T-helper 9 cell (primary cell): ENCODE measurements around the gene ERCC1.
"Not testable (repeated sequence)": the region's sequence is repeated elsewhere in the genome, so short reads cannot be mapped to it uniquely, and the experiment has no call there.

Experiments
- DNase-seq: peaks from one replicate; pipeline ENCODE4 v3.0.0-alpha.2; 2020

ERCC1 gene

DNA sequence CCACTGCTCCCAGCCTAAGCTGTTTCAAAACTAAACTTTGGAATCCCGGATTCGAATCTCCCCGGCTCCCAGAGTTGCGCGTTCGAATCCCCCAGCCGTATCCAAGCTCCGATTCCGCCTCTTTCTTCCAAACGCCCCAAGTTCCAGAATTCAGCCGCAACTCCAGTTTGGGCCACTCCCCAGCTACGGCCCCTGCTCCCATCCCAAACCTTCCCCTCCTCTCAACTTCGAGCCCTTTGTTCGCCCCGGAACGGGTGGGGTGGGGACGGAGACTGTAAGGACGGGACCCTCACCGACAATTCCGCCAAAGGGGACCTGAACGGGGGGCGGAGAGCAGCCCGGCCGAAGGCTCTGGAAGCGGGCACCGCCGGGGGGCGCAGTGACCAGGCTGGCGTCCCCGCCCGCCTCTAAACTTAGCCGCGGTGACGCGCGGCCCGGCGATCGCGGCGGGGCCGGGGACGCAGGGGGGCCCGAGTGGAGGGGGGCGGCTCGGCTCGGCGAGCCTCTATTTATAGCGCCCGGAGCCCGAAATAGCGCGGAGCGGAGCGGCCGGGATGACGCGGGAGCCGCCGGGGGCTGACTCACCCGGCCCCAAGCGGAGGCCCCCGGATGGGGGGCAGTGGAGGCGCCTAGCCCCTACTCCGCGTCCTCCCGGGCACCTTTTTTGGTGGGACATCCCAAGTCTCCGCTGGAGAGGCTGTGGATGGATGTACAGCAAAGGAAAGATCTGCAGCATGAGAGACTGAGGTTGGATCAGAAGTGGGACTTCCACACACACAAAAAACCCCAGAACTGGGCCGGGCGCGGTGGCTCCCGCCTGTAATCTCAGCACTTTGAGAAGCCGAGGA lies 4.9 kb upstream of the ERCC1 start:
- DNase-seq: no peak

DNA sequence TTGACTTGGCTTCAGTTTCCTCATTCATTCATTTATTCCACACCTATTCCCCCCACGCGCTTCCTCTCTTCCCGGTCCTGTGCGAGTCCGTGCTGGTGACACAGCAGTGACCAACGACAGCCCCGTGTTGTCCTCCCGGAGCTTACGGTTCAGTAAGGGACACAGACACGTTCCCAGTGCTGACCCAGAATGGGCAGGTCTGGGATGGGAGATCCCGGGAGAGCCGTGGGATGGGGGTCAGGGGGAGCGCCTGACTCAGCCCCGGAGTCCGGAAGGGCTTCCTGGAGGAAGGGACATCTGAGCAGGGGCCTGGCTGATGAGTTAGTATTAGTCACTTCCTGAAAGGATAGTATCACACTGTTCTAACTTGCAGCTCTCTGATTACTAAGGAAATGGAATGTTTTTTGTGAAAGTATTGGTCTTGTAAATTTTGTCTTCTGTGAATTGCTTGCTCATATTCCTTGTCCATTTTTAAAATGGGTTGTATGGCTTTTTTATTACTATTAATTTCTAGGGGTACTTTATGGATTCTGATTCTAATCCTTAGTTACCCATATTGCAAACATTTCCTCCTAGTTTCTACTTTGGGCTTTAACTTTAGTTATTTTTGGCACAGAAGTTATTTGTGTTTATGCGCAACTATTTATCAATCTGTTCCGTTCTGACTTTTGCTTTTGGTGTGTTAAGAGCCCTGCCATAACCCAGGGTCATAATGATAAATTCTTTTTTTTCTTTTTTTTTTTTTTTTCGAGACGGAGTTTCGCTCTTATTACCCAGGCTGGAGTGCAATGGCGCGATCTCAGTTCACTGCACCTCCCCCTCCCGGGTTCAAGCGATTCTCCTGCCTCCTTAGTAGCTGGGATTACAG lies 708 bp upstream of the ERCC1 start:
- DNase-seq: no peak

DNA sequence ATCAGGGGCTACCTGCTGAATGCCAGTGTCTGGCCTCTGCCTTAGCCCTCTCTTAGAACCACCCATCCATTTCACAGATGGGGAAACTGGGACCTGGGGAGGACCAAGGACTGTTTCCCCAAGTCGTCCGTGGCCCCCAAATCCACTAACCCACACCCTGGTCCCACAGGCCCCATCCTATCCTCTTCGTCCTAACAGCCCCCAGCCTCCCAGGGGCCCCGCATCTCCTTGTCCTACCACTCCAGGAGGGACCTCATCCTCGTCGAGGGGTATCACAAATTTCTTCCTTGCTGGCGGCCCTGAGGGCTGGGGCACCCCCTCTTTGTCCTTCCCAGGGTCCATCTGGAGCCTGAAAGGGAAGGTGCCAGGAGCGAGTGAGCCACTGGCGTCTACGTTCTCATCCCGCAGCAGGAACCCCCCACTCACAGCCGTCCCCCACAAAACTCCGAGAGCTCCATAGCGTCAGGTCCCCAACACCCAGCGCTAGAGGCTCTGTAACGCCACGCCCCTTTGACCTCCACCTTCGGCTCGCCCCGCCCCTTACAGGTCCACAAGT lies 606 bp downstream of the ERCC1 start:
- peak; percentile 73 for DNase-seq

DNA sequence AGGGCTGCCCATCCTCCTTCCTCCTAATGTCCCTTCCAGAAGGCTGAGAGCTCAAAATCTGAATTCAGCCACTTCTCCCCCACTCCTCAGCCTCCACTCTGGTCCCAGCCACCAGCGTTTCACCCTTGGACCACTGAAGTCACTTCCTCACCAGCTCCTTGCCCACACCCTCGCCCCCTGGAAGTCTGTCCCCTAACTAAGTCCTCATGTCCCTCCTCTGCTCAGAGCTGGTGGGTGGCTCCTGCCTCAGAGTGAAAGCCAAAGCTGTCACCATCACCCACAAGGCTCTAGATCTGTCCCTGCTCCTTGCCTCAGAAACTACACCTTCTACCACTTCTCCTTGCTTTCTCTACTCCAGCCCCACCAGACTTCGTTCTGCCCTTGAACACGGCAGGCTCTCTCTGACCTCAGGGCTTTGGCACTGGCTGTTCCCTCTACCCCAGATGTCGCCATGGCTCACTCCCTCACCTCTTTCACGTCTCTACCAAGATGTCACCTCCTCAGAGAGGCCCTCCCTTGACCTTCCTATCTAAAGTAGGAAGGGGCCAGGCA lies 1.7 kb downstream of the ERCC1 start:
- DNase-seq: no peak

DNA sequence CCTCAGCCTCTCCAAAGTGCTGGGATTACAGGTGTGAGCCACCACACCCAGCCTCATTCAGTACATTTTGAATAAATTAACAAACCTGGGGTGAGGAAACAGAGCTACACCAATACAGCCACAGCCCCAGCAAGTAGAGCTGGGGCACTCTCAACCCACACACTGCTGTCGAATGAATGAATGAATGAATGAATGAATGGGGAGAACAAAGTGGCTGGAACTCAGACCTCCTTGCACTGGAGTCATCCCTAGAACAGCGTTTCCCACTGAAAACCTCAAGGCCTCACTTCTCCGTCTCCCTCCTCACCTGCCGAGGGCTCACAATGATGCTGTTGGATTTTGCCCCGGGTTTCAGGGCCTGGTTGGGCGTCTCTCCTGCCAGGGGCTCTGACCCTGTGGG lies 2.8 kb downstream of the ERCC1 start:
- DNase-seq: no peak

DNA sequence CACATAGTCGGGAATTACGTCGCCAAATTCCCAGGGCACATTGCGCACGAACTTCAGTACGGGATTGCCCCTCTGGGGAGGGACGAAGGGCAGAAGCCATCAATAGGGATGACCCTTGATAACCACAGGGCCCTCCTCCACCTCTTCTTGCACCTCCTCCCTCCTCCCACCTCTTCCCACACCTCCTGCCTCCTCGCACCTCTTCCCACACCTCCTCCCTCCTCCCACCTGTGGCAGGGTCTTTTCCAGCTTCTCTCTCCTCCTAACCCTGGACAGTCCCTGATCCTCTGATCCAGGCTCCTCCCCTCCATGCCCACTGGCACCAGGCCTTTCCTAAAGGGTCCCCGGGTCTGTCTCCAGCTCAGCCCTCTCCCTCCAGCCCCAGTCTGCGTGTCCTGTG lies 3.4 kb downstream of the ERCC1 start:
- DNase-seq: no peak

DNA sequence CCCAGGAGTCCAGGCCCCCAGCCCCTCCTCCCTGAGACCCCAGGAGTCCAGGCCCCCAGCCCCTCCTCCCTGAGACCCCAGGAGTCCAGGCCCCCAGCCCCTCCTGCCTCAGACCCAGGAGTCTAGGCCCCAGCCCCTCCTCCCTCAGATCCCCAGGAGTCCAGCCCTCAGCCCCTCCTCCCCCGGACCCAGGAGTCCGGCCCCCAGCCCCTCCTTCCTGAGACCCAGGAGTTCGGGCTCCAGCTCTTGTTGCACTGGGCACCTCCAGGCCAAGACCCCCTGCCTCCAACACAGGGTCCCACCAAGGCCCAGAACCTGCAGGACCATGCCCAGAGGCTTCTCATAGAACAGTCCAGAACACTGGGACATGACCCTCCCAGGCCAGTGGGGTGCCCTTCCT lies 3.8 kb downstream of the ERCC1 start:
- no peak for DNase-seq

DNA sequence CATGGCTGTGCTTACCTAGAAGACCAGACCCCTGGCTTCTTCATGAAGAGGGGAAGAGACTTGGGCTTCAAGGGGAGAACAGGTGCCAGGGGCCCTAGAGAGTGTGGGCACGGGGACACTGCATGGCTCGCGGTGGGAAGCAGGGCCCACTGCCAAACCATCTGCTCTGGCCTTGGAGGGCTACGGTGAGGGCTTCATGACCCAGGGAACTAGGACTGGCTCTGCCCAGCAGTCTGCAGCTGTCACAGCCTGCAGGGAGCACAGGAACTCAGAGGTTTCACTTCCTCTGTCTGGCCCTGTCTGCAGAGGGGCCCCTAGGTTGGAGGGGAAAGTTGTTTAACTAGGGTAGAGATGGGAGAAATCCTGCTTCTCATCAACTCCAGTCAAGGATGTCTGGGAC lies 4.3 kb downstream of the ERCC1 start:
- DNase-seq: no peak

DNA sequence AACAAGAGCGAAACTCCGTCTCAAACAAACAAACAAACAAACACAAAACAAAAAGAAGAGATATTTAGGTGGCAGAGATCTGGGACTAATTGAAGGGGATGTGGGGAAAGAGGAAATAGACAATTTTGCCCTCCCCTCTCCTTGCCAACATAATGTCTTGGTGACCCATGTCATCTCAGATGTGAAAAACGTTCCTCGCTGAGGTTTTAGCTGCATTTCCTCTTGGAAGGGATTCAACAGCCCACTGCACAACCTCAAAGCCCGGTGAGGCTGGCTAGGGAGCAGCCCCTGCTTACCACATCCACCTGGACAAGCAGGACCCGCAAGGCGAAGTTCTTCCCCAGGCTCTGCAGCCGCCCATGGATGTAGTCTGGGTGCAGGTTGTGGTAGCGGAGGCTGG lies 4.9 kb downstream of the ERCC1 start:
- no peak for DNase-seq

DNA sequence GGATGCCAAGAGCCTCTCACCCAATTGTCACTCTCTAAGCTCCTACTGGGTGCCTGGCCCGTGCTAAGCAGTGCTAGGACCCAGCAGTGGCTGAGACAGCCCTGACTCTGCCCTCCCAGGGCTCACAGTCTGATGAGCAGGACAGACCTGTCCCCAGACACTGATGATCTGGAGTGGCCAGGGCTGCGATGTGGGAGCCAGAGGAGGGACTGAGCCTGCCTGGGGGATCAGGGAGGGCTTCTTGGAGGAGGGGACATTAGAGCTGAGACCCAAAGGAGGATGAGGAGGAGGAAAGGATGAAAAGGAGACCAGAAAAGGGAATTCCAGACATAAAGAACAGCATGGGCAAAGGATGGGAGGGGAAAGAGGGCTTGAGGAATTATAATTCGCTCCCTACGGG lies 6.6 kb downstream of the ERCC1 start:
- DNase-seq: no peak

DNA sequence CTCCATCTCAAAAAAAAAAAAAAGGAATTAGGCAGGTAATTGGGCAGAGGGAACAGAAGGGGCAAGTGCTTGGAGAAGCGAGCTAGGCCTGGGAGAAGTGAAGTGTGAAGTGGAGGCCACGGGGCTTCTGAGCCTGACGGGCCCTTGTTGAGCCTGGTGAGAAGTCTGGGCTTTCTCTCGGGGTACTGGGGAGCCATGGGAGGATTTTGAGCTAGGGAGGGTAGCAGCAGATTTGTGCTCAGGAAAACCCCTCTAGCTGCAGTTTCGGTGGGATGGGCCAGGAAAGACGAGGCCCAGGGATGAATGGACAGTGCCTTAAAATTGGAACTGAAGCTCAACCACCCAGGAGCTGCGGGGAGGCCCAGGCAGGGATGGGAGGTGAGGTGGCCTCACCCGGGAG lies 9.2 kb downstream of the ERCC1 start:
- DNase-seq: no peak

DNA sequence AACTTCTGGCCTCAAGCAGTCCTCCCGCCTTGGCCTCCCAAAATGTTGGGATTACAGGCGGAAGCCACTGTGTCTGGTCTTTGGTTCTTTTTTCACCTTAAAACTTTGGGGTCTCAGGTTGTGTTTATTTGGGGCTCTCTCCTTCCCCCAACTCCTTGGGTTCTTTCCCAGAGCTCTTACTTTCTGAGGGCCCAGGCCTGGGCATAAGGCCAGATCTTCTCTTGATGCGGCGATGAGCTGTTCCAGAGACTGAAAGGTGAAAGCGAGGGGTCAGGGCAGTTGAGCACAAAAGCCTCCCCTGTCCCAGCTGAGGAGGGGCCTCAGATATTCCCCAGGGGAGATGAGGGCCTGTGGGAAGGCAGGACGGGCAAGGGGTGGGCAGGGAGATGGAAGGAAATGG lies 10.2 kb downstream of the ERCC1 start:
- no peak for DNase-seq

DNA sequence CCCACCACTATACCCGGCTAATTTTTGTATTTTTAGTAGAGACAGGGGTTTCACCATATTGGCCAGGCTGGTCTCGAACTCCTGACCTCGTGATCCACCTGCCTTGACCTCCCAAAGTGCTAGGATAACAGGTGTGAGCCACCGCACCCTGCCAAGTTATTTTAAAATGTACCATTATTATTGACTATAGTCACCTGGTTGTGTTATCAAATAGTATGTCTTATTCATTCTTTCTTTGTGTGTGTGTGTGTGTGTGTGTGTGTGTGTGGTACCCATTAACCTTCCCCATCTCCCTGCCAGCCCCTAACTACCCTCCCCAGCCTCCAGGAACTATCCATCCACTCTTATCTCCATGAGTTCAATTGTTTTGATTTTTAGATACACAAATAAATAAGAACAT lies 13.4 kb downstream of the ERCC1 start:
- not testable (repeated sequence) for DNase-seq

DNA sequence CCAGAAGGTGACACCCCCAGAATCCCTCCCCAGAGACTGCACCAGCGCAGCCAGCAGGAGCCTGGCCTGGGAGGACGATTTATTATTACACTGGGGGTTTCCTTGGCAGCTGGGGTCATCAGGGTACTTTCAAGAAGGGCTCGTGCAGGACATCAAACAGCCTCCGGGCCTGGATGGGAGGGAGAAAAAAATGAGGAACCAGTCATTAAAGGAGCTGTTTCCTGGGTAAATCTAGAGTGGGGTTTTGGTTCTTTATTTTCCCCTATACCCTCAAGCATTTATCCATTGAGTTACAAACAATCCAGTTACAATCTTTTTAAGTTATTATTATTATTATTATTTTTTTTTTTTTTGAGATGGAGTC lies 14.2 kb downstream of the ERCC1 start:
- no peak for DNase-seq

DNA sequence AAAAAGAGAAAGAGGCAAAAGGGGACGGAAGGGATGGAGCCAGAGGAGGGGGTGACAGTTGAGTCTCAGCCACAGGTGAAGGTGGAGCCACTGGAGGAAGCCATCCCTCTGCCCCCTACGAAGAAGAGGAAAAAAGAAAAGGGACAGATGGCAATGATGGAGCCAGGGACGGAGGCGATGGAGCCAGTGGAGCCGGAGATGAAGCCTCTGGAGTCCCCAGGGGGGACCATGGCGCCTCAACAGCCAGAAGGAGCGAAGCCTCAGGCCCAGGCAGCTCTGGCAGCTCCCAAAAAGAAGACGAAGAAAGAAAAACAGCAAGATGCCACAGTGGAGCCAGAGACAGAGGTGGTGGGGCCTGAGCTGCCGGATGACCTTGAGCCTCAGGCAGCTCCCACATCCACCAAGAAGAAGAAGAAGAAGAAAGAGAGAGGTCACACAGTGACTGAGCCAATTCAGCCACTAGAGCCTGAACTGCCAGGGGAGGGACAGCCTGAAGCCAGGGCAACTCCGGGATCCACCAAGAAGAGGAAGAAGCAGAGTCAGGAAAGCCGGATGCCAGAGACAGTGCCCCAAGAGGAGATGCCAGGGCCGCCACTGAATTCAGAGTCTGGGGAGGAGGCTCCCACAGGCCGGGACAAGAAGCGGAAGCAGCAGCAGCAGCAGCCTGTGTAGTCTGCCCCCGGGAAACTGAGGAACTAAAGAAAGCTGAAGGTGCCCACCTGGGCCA lies 14.7 kb downstream of the ERCC1 start:
- DNase-seq: no peak

DNA sequence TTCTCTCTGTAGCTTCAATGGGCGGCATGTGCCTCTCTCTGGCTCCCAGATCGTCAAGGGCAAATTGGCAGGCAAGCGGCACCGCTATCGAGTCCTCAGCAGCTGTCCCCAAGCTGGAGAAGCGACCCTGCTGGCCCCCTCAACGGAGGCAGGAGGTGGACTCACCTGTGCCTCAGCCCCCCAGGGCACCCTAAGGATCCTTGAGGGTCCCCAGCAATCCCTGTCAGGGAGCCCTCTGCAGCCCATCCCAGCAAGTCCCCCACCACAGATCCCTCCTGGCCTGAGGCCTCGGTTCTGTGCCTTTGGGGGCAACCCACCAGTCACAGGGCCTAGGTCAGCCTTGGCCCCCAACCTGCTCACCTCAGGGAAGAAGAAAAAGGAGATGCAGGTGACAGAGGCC lies 15.6 kb downstream of the ERCC1 start:
- no peak for DNase-seq

DNA sequence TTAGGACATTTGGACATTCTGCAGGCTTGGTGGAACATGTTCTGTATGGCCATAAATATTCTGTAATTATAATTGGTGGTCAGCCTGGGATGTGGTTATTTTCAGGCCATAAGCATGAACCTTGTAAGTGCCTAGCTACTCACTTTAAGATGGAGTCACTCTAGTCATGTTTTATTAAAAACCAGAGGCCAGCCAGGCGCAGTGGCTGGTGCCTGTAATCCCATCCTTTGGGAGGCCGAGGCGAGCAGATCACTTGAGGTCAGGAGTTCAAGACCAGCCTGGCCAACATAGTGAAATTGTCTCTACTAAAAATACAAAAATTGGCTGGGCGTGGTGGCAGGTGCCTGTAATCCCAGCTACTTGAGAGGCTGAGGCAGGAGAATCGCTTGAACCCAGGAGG lies 16.1 kb downstream of the ERCC1 start:
- DNase-seq: not testable (repeated sequence)

DNA sequence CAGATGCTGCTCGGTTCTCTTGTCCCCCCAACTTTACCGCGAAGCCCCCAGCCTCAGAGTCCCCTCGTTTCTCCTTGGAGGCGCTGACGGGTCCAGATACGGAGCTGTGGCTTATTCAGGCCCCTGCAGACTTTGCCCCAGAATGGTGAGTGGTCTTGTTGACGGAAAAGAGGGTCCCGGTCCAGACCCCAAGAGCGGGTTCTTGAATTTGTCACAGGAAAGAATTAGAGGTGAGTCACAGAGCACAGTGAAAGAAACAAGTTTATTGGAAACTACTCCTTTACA lies 16.7 kb downstream of the ERCC1 start:
- no peak for DNase-seq

DNA sequence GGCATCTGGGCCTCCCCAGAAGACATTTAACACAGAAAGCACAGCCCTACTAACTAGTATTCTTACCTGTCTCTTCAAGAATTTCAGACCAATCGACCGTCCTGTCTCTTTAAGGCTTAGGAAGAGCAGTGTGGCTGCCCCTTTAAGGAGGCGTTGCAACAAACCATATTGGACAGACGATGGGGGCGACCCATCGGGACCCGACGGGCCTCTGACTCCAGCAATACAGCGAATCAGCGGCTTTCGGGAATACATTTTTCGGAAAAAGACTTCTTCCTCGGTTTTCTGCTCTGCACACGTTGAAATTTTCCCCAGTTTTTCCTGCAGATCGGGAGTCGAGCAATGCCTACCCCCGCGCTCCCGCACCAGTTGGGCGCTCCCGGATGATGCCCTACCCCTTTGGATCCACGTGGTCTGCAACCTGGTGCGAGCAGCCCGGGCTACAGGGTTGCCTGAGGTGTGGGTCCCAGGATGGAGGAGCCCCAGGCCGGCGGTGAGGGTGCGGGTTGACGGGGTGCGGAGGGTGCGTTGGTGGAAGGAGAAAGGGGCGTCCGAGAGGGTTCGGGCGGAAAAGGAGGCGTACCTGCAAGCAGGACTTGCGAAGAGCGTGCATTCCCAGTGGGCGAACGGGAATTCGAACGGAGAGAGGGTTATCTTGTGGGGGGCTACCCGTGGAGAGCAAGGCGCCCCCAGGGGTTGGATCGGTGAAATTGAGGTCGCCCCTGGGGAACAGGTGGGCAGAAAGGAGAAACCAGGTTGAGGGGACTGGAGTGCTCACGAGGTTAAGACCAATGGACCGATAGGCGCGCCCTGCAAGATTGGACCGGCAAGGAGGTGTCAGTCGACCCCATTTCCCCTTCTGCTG lies 17.3 kb downstream of the ERCC1 start, which contains the start of gene POLR1G:
TSS of gene POLR1G (plus strand) at position 419 of the 865 bp plus-strand sequence. CDS start at position 472, 53 bp downstream.
- DNase-seq: peak; percentile 63

DNA sequence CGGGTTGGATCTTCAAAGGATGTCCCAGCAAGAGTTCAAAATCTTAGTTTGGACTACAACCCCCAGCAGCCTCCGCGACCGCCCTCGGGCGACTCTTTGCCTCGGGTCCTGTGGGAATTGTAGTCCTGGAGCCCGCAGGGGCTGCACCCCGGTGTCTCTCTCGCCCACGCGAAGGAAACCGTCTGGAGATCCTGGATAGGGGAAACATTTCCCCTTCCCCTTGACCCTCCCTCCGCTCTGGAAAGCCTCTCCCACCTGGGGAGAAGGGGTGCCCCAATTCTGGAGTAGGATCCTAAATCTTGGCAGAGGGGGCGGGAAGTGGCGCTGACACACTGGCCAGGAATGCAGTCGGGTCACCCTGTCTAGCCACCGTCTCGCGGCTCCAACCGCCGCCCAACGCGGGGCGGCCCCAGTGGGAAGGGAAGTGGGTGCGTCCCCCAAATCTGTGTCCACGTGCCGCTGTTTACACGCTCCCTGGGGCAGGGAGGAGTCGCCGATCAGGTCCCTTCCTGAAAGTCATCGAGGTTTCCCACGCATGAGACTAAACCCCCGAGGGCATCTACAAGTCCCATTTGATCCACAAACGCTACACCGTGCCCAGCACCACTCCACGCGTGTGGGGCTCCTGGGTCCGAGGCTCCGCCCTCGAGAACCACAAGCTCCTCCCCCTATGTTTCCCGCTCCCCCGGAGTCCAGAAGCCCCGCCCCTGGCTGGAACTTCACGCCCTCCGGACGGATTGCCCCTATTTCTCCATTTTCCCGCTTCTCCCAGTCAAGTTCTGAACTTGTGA lies 18.1 kb downstream of the ERCC1 start:
- peak; percentile 78 for DNase-seq
